ENCODE results near the gene TMEM74B. TPM values are rescaled to one million over a fixed set of nuclear protein-coding genes. Genes with fewer than 3 reads are reported as not detected.
"Not testable (repeated sequence)": the region's sequence is repeated elsewhere in the genome, so short reads cannot be mapped to it uniquely, and the experiment has no call there.

TMEM74B gene
- polyA plus RNA-seq, result 1 to 10 TPM; 1.4 to 3.9 TPM

DNA sequence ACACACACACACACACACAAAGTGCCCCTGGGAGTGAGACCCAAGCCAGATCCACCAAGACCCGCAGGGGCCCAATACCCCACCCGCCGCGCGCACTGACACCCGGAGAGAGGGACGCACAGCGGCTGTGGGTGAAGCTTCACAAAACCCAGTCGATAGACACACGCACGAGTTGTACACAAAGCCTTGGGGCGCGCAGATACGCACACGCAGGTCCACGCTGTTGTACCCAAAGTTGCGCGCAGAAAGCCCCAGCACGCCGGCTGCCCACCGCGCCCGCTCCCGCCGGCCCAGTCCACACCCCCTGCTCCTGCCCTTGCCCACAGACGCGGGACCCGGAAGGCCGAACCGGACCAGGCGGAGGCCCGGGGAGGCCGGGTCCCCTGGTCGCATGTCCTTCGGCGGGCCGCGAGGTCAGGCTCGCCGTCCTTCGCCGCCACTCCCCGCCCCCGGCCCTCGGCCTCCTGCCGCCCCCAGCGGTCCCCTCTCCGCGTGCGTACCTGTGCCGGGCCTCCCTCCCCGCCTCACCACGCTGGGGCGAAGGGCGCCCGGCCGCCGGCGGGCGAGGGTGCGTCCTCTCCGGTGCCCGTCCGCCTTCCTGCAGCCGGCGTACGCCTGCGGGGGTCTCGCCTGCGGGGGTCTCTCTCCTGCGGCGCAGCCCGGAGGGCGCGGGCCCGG is at the start of gene TMEM74B:
TMEM74B (minus strand) TSS at position 344 of the 678 bp plus-strand sequence. CDS start 1,180 bp downstream, outside the sequence.
- WGBS, 2 donors, result 1 to 2% methylated on average over 68 to 76 of the region's 76 CpGs
- H3K27ac ChIP-seq (ENCODE audit: low read depth in 2 of 2, low read length in 1 of 2), result no peak within 1 kb of the TSS
- peaks cover 0 to 2% of the 10 kb centered on the region in 2 donors for H3K36me3 ChIP-seq (ENCODE audit: control insufficient read depth in 2 of 2, insufficient read depth in 2 of 2, low read length in 1 of 2)
- peak within 1 kb of the TSS; percentile 44 to 55 for H3K4me3 ChIP-seq (ENCODE audit: low read depth in 1 of 2, low read length in 2 of 2)
- peaks cover 0 to 3% of the 10 kb centered on the region in 2 donors for H3K9me3 ChIP-seq (ENCODE audit: control insufficient read depth in 2 of 2, insufficient read depth in 1 of 2, low read depth in 1 of 2, low read length in 1 of 2)
- peaks cover 3 to 5% of the 10 kb centered on the region in 2 donors for H3K4me1 ChIP-seq (ENCODE audit: control insufficient read depth in 2 of 2, insufficient read depth in 2 of 2, low read length in 1 of 2)
- no peaks in the 10 kb centered on the region for H3K27me3 ChIP-seq (ENCODE audit: control insufficient read depth in 1 of 2, insufficient read depth in 2 of 2, low read length in 2 of 2)

DNA sequence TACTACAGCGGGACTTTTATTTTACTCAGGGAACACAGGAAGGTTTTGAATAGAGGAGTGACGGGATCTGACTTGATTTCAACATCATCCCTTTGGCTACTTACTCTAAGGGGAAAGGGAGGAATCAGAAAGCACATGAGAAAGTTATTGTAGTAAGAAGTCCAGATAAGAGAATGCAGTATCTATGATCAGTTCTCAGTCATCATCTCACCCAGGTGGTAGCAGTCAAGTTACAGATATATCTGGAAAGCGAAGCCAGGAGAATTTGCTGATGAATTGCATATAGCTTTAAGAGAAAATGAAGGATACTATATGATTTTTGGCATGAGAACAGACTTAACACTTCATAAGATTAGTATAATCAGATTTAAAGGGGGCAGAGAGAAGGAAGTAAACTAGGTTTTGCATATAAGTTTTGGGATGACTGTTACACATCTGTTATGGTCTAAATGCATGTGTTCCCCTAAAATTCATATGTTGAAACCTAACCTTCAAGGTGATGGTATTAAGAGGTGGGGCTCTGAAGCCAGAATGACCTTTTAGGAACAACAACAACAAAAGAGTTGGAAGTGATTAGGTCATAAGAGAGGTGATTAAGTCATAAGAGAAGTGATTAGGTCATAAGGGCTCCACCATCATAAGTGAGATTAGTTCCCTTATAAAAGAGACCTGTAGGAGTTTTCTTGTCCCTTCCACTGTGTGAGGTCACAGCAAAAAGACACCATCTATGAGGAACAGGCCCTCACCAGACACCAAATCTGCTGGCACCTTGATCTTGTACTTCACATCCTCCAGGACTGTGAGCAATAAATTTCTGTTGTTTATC is 47.7 kb upstream of the TMEM74B start:
- H3K36me3 ChIP-seq (ENCODE audit: control insufficient read depth in 2 of 2, insufficient read depth in 2 of 2, low read length in 1 of 2), result no peaks in the 10 kb centered on the region
- 84% methylated on average over 3 of the region's 3 CpGs for WGBS, 2 donors
- H3K4me1 ChIP-seq (ENCODE audit: control insufficient read depth in 2 of 2, insufficient read depth in 2 of 2, low read length in 1 of 2), result no peaks in the 10 kb centered on the region
- H3K27ac ChIP-seq (ENCODE audit: low read depth in 2 of 2, low read length in 1 of 2), result no peak overlapping the region
- H3K4me3 ChIP-seq (ENCODE audit: low read depth in 1 of 2, low read length in 2 of 2), result no peak overlapping the region
- H3K27me3 ChIP-seq (ENCODE audit: control insufficient read depth in 1 of 2, insufficient read depth in 2 of 2, low read length in 2 of 2), result no peaks in the 10 kb centered on the region
- H3K9me3 ChIP-seq (ENCODE audit: control insufficient read depth in 2 of 2, insufficient read depth in 1 of 2, low read depth in 1 of 2, low read length in 1 of 2), result no peaks in the 10 kb centered on the region

GRCh38 chr20:1229541-1229940 is 44.8 kb upstream of the TMEM74B start:
- H3K27me3 ChIP-seq (ENCODE audit: control insufficient read depth in 1 of 2, insufficient read depth in 2 of 2, low read length in 2 of 2), result no peaks in the 10 kb centered on the region
- 84 to 88% methylated on average over 3 of the region's 3 CpGs for WGBS, 2 donors

GRCh38 chr20:1225783-1226654 is 41.2 kb upstream of the TMEM74B start, which contains the start of gene RAD21L1:
TSS of gene RAD21L1 (plus strand) at chr20:1226044. CDS start at chr20:1228454, 2,410 bp downstream.
- Histone ChIP-seq H3K27me3 (ENCODE audit: control insufficient read depth in 1 of 2, insufficient read depth in 2 of 2, low read length in 2 of 2) (no peaks in the 10 kb centered on the region), H3K9me3 (ENCODE audit: control insufficient read depth in 2 of 2, insufficient read depth in 1 of 2, low read depth in 1 of 2, low read length in 1 of 2) (no peaks in the 10 kb centered on the region), H3K4me1 (ENCODE audit: control insufficient read depth in 2 of 2, insufficient read depth in 2 of 2, low read length in 1 of 2) (peaks cover 3 to 4% of the 10 kb centered on the region in 2 donors), H3K4me3 (ENCODE audit: low read depth in 1 of 2, low read length in 2 of 2) (peak within 1 kb of the TSS; percentile 34 to 40), H3K27ac (ENCODE audit: low read depth in 2 of 2, low read length in 1 of 2) (peak within 1 kb of the TSS in 1 of 2 donors; percentile 15), H3K36me3 (ENCODE audit: control insufficient read depth in 2 of 2, insufficient read depth in 2 of 2, low read length in 1 of 2) (no peaks in the 10 kb centered on the region)
- WGBS, 2 donors, result 2 to 3% methylated on average over 34 to 88 of the region's 88 CpGs

More at GRCh38 chr20:1229541-1229940, 44.8 kb upstream of the TMEM74B start:
- peaks cover 3 to 4% of the 10 kb centered on the region in 2 donors for H3K4me1 ChIP-seq (ENCODE audit: control insufficient read depth in 2 of 2, insufficient read depth in 2 of 2, low read length in 1 of 2)
- H3K4me3 ChIP-seq (ENCODE audit: low read depth in 1 of 2, low read length in 2 of 2), result no peak overlapping the region
- no peak overlapping the region for H3K27ac ChIP-seq (ENCODE audit: low read depth in 2 of 2, low read length in 1 of 2)
- H3K36me3 ChIP-seq (ENCODE audit: control insufficient read depth in 2 of 2, insufficient read depth in 2 of 2, low read length in 1 of 2), result no peaks in the 10 kb centered on the region
- H3K9me3 ChIP-seq (ENCODE audit: control insufficient read depth in 2 of 2, insufficient read depth in 1 of 2, low read depth in 1 of 2, low read length in 1 of 2), result no peaks in the 10 kb centered on the region

- WGBS, 2 donors, result 4 to 5% methylated on average over 14 to 30 of the region's 30 CpGs
- Histone ChIP-seq H3K27ac (ENCODE audit: low read depth in 2 of 2, low read length in 1 of 2) (peak overlapping the region in 1 of 2 donors; percentile 15), H3K36me3 (ENCODE audit: control insufficient read depth in 2 of 2, insufficient read depth in 2 of 2, low read length in 1 of 2) (no peaks in the 10 kb centered on the region), H3K9me3 (ENCODE audit: control insufficient read depth in 2 of 2, insufficient read depth in 1 of 2, low read depth in 1 of 2, low read length in 1 of 2) (no peaks in the 10 kb centered on the region), H3K4me1 (ENCODE audit: control insufficient read depth in 2 of 2, insufficient read depth in 2 of 2, low read length in 1 of 2) (peaks cover 3 to 4% of the 10 kb centered on the region in 2 donors), H3K27me3 (ENCODE audit: control insufficient read depth in 1 of 2, insufficient read depth in 2 of 2, low read length in 2 of 2) (no peaks in the 10 kb centered on the region), H3K4me3 (ENCODE audit: low read depth in 1 of 2, low read length in 2 of 2) (peak overlapping the region; percentile 27 to 40)
These were observed 40.5 kb upstream of the TMEM74B start for GRCh38 chr20:1225263-1225782.

GRCh38 chr20:1224205-1224890 is 39.6 kb upstream of the TMEM74B start:
- no peak overlapping the region for H3K4me3 ChIP-seq (ENCODE audit: low read depth in 1 of 2, low read length in 2 of 2)
- no peak overlapping the region for H3K27ac ChIP-seq (ENCODE audit: low read depth in 2 of 2, low read length in 1 of 2)
- no peaks in the 10 kb centered on the region for H3K9me3 ChIP-seq (ENCODE audit: control insufficient read depth in 2 of 2, insufficient read depth in 1 of 2, low read depth in 1 of 2, low read length in 1 of 2)
- 83% methylated on average over 20 of the region's 20 CpGs for WGBS, 2 donors
- no peaks in the 10 kb centered on the region for H3K36me3 ChIP-seq (ENCODE audit: control insufficient read depth in 2 of 2, insufficient read depth in 2 of 2, low read length in 1 of 2)
- peaks cover 3 to 4% of the 10 kb centered on the region in 2 donors for H3K4me1 ChIP-seq (ENCODE audit: control insufficient read depth in 2 of 2, insufficient read depth in 2 of 2, low read length in 1 of 2)
- no peaks in the 10 kb centered on the region for H3K27me3 ChIP-seq (ENCODE audit: control insufficient read depth in 1 of 2, insufficient read depth in 2 of 2, low read length in 2 of 2)

GRCh38 chr20:1222750-1223149 is 38.0 kb upstream of the TMEM74B start:
- H3K9me3 ChIP-seq (ENCODE audit: control insufficient read depth in 2 of 2, insufficient read depth in 1 of 2, low read depth in 1 of 2, low read length in 1 of 2); H3K27me3 ChIP-seq (ENCODE audit: control insufficient read depth in 1 of 2, insufficient read depth in 2 of 2, low read length in 2 of 2); H3K27ac ChIP-seq (ENCODE audit: low read depth in 2 of 2, low read length in 1 of 2); H3K4me1 ChIP-seq (ENCODE audit: control insufficient read depth in 2 of 2, insufficient read depth in 2 of 2, low read length in 1 of 2); H3K36me3 ChIP-seq (ENCODE audit: control insufficient read depth in 2 of 2, insufficient read depth in 2 of 2, low read length in 1 of 2); H3K4me3 ChIP-seq (ENCODE audit: low read depth in 1 of 2, low read length in 2 of 2): not testable (repeated sequence)
- WGBS, 2 donors, result 75 to 80% methylated on average over 3 to 4 of the region's 4 CpGs

GRCh38 chr20:1216527-1217427 is 32.0 kb upstream of the TMEM74B start:
- not testable (repeated sequence) for H3K9me3 ChIP-seq (ENCODE audit: control insufficient read depth in 2 of 2, insufficient read depth in 1 of 2, low read depth in 1 of 2, low read length in 1 of 2); H3K4me1 ChIP-seq (ENCODE audit: control insufficient read depth in 2 of 2, insufficient read depth in 2 of 2, low read length in 1 of 2); H3K4me3 ChIP-seq (ENCODE audit: low read depth in 1 of 2, low read length in 2 of 2); H3K27me3 ChIP-seq (ENCODE audit: control insufficient read depth in 1 of 2, insufficient read depth in 2 of 2, low read length in 2 of 2); H3K36me3 ChIP-seq (ENCODE audit: control insufficient read depth in 2 of 2, insufficient read depth in 2 of 2, low read length in 1 of 2); H3K27ac ChIP-seq (ENCODE audit: low read depth in 2 of 2, low read length in 1 of 2)
- 63 to 65% methylated on average over 19 of the region's 19 CpGs for WGBS, 2 donors

Data from esophagus (tissue), 2 donors.